Measurements from ENCODE around the gene CDYL.

GRCh38 chr6:4772750-4773149, 3.5 kb upstream of the CDYL start:
- TF ChIP-seq CTCF (conservative IDR thresholded peaks at IDR 0.05; ENCODE audit: low read depth, low read length) (no peak), EZH2 (IDR thresholded peaks at IDR 0.05; ENCODE audit: low read length, unreplicated experiment) (no peak)

Measured in PC-3 (cell line).